Astrocyte (in vitro differentiated cells and primary cell): ENCODE data around the gene FOXP2.

ENCODE experiments used
- CTCF ChIP-seq: IDR thresholded peaks from 2 replicates; pipeline ENCODE4 v1.5.1; 2011; ENCODE audit warnings: low read depth, mild to moderate bottlenecking, inconsistent platforms, low read length, moderate library complexity; ENCODE audit not compliant: insufficient read depth
- EZH2 ChIP-seq: IDR thresholded peaks from 2 replicates; pipeline ENCODE4 v1.6.1; 2012; ENCODE audit warnings: mild to moderate bottlenecking, low read length, inconsistent platforms; ENCODE audit not compliant: insufficient read depth

GRCh38 chr7:114722562-114722961 is 307.9 kb downstream of the FOXP2 start:
- TF ChIP-seq EZH2 (no peak), CTCF (no peak)
